Gastroesophageal sphincter (tissue), 4 donors: ENCODE data around the gene BSX. TPM values are rescaled to one million over a fixed set of nuclear protein-coding genes. Genes with fewer than 3 reads are reported as not detected.
A peak's percentile ranks its signal among the peaks of the same experiment; 100 is the strongest.

Experiments
- ATAC-seq: fragments of 150-250 bp; one replicate; pipeline ENCODE4 v1.9.1; 2016; ENCODE audit warnings: mild to moderate bottlenecking, moderate library complexity
- H3K27ac ChIP-seq, 4 donors: fragments of 200-600 bp; sonication (generic) in 3 of 4; 1 replicate in 3 of 4; 2 replicates in 1 of 4; pipeline ENCODE4 v1.5.1; 2016 to 2019
- H3K27me3 ChIP-seq: fragments of 200-600 bp; sonication (generic); one replicate; pipeline ENCODE4 v1.5.1; 2019
- H3K36me3 ChIP-seq, 2 donors: fragments of 200-600 bp; sonication (generic); one replicate each; pipeline ENCODE4 v1.5.1; 2019; ENCODE audit warnings: control low read depth in 1 of 2
- H3K4me1 ChIP-seq, 3 donors: fragments of 200-600 bp; sonication (generic); 1 replicate in 2 of 3; 2 replicates in 1 of 3; pipeline ENCODE4 v1.5.1; 2016 to 2019; ENCODE audit warnings: control low read depth in 2 of 3
- H3K4me3 ChIP-seq, 2 donors: fragments of 200-600 bp; sonication (generic); one replicate each; pipeline ENCODE4 v1.5.1; 2019; ENCODE audit warnings: mild to moderate bottlenecking in 1 of 2, moderate library complexity in 1 of 2
- H3K9me3 ChIP-seq, 3 donors: fragments of 200-600 bp; sonication (generic); one replicate each; pipeline ENCODE4 v1.5.1; 2017 to 2019; ENCODE audit warnings: control low read depth in 2 of 3
- CTCF ChIP-seq, 4 experiments: fragments of 200-600 bp in 2 of 4; fragments of 450-650 bp in 2 of 4; sonication (generic) in 1 of 4; IDR thresholded peaks; one replicate each; pipeline ENCODE4 v1.5.1; 2017 to 2019; ENCODE audit warnings: antibody characterized with exemption in 4 of 4, mild to moderate bottlenecking in 2 of 4, moderate library complexity in 2 of 4
- EP300 ChIP-seq: sonication (generic); formaldehyde crosslinking; IDR thresholded peaks from one replicate; pipeline ENCODE4 v1.6.1; 2017; ENCODE audit warnings: antibody characterized with exemption, mild to moderate bottlenecking
- POLR2A ChIP-seq, 2 donors: fragments of 450-650 bp; IDR thresholded peaks; one replicate each; pipeline ENCODE4 v1.6.1; 2017; ENCODE audit warnings: antibody characterized with exemption in 2 of 2, mild to moderate bottlenecking in 2 of 2, moderate library complexity in 1 of 2
- POLR2AphosphoS5 ChIP-seq: sonication (generic); formaldehyde crosslinking; IDR thresholded peaks from one replicate; pipeline ENCODE4 v1.6.1; 2017; ENCODE audit warnings: antibody characterized with exemption
- WGBS, 2 donors: methylation state at CpG; one replicate each; pipeline ENCODE4 v1.1.5; 2018; ENCODE audit warnings: low coverage in 1 of 2; 5-methylcytosine and 5-hydroxymethylcytosine counted together
- total RNA-seq, 4 donors: library from RNA; depleted of rRNA; stranded (reverse); fragments of >200 nt; gene quantifications; one replicate each; pipeline ENCODE4 v1.1.0, GENCODE V29; 2016

BSX gene
- total RNA-seq, 4 donors from 2014 or later, result not detected

- H3K27me3 ChIP-seq, result peaks cover 90% of the 10 kb centered on the region
- 0% methylated on average over 1 to 4 of the region's 59 CpGs for WGBS, 2 donors
Measured at GRCh38 chr11:122984186-122985011, 2.8 kb upstream of the BSX start.

GRCh38 chr11:122983438-122984185 is 2.0 kb upstream of the BSX start:
- TF ChIP-seq POLR2AphosphoS5, result no peak
- 15 to 25% methylated on average over 9 of the region's 26 CpGs for WGBS, 2 donors
- Histone ChIP-seq H3K27me3 (peaks cover 98% of the 10 kb centered on the region), H3K9me3 (no peaks in the 10 kb centered on the region), H3K36me3 (no peaks in the 10 kb centered on the region), H3K4me3 (peak overlapping the region; percentile 47 to 65), H3K27ac (no peak overlapping the region), H3K4me1 (peaks cover 0 to 37% (median 22%) of the 10 kb centered on the region in 3 donors)
- ATAC-seq, result no peak

More at GRCh38 chr11:122984186-122985011, 2.8 kb upstream of the BSX start:
- Histone ChIP-seq H3K4me1 (peaks cover 0 to 32% (median 21%) of the 10 kb centered on the region in 3 donors), H3K4me3 (peak overlapping the region; percentile 47 to 65), H3K36me3 (no peaks in the 10 kb centered on the region), H3K27ac (no peak overlapping the region), H3K9me3 (no peaks in the 10 kb centered on the region)
- TF ChIP-seq POLR2A (IDR thresholded peaks at IDR 0.05) (no peak), CTCF (IDR thresholded peaks at IDR 0.05) (no peak), EP300 (no peak), POLR2AphosphoS5 (no peak)
- ATAC-seq, result no peak

- Histone ChIP-seq H3K9me3 (no peaks in the 10 kb centered on the region), H3K4me3 (no peak overlapping the region), H3K27me3 (peaks cover 100% of the 10 kb centered on the region), H3K36me3 (no peaks in the 10 kb centered on the region), H3K4me1 (peaks cover 0 to 57% (median 28%) of the 10 kb centered on the region in 3 donors), H3K27ac (no peak overlapping the region)
- ATAC-seq, result no peak
- TF ChIP-seq EP300 (no peak), CTCF (IDR thresholded peaks at IDR 0.05) (no peak), POLR2AphosphoS5 (no peak), POLR2A (IDR thresholded peaks at IDR 0.05) (no peak)
- WGBS, 2 donors, result 2 to 5% methylated on average over 19 to 22 of the region's 27 CpGs
Measured at GRCh38 chr11:122979815-122980595, 1.6 kb downstream of the BSX start.

- no peaks in the 10 kb centered on the region for H3K36me3 ChIP-seq
- H3K9me3 ChIP-seq, result no peaks in the 10 kb centered on the region
- H3K4me3 ChIP-seq, result no peak overlapping the region
- TF ChIP-seq POLR2AphosphoS5, result no peak
- no peak for TF ChIP-seq EP300
- no peak for TF ChIP-seq CTCF (IDR thresholded peaks at IDR 0.05)
- peaks cover 99% of the 10 kb centered on the region for H3K27me3 ChIP-seq
- ATAC-seq, result no peak
- peaks cover 0 to 49% (median 21%) of the 10 kb centered on the region in 3 donors for H3K4me1 ChIP-seq
- WGBS, 2 donors, result 1 to 3% methylated on average over 6 to 7 of the region's 44 CpGs
- no peak overlapping the region for H3K27ac ChIP-seq
Measured at GRCh38 chr11:122979103-122979814, 2.4 kb downstream of the BSX start.

- H3K36me3 ChIP-seq, result no peaks in the 10 kb centered on the region
- peaks cover 98% of the 10 kb centered on the region for H3K27me3 ChIP-seq
- ATAC-seq, result no peak
- H3K9me3 ChIP-seq, result no peaks in the 10 kb centered on the region
- TF ChIP-seq POLR2A (IDR thresholded peaks at IDR 0.05), result no peak
- no peak overlapping the region for H3K4me3 ChIP-seq
- H3K4me1 ChIP-seq, result peaks cover 0 to 40% (median 13%) of the 10 kb centered on the region in 3 donors
- WGBS, 2 donors, result 11 to 12% methylated on average over 7 of the region's 7 CpGs
- no peak overlapping the region for H3K27ac ChIP-seq
Measured at GRCh38 chr11:122978299-122978620, 3.4 kb downstream of the BSX start.
